Neuron (in vitro differentiated cells): ENCODE measurements around the gene PTPRU.

Experiments used
- H2AFZ ChIP-seq: one replicate; pipeline ENCODE4 v1.6.1; 2013; ENCODE audit warnings: low read depth, mild to moderate bottlenecking, inconsistent platforms, low read length, moderate library complexity
- H3K27me3 ChIP-seq: one replicate; pipeline ENCODE4 v1.6.1; 2013; ENCODE audit warnings: low read length; ENCODE audit not compliant: insufficient read depth
- H3K36me3 ChIP-seq: one replicate; pipeline ENCODE4 v1.6.1; 2013; ENCODE audit warnings: low read length; ENCODE audit not compliant: insufficient read depth
- H3K4me1 ChIP-seq: one replicate; pipeline ENCODE4 v1.6.1; 2013; ENCODE audit warnings: low read length; ENCODE audit not compliant: insufficient read depth
- H3K4me3 ChIP-seq: 2 replicates; pipeline ENCODE4 v1.5.1; 2013; ENCODE audit warnings: mild to moderate bottlenecking, low read length, moderate library complexity
- H3K9me3 ChIP-seq: one replicate; pipeline ENCODE4 v1.6.1; 2013; ENCODE audit warnings: low read length

Gene PTPRU

DNA sequence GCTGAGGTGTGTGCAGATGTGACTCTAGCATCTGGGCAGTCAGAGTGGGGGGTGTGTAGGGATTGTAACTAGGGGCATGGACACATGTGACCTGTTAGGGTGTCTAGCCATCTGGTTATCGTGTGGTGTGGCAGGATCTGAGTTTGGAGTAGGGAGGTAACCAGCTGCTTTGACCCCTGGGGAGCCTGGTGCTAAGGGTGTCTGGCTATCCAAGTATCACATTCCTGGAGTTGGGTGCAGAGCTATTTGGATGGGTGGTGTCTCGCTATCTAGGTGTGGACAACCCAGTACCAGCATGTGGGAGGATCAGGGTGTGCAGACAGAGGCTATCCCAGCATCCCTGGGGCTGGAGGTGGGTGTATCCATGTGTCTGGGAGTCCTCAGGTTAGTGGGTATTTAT, 4.7 kb downstream of the PTPRU start:
- Histone ChIP-seq H2AFZ (no peak overlapping the region), H3K4me1 (peaks cover 21% of the 10 kb centered on the region), H3K27me3 (peaks cover 40% of the 10 kb centered on the region), H3K4me3 (no peak overlapping the region), H3K9me3 (no peaks in the 10 kb centered on the region), H3K36me3 (no peaks in the 10 kb centered on the region)

DNA sequence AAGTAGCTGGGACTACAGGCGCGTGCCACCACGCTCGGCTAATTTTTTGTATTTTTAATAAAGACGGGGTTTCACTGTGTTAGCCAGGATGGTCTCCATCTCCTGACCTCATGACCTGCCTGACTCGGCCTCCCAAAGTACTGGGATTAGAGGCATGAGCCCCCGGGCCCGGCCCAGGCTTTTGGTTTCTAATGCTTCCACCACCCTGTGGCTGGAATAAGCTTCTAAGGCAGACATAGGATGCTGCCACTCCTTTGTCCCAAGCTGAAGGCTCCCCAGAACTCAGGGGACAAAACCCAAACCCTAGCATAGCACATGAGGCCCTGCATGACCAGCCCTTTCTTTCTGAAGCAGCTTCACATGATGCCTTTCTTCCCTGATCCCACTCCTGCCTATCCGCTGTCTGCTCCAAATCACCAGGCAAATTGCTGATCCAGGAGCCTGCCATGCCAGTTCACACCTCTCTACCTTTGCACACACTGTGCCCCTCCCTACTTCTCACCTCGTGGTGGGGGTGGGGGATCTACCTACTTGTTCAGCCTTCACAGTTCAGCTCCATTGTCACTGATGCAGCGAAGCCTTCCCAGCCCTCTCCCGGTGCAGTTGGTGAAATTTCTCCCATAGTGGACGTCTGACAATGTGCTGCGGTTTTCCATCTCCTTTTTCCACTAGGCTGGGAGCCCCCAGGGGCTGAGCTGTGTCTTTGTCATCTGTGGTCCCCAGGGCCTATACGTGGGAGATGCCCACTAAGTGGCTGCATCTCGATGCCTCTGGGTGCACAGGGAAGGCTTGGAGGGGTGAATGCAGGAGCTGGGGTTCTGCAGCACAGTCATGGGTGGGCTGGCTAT, 6.9 kb downstream of the PTPRU start:
- no peaks in the 10 kb centered on the region for H3K9me3 ChIP-seq
- no peaks in the 10 kb centered on the region for H3K36me3 ChIP-seq
- peaks cover 26% of the 10 kb centered on the region for H3K27me3 ChIP-seq
- no peak overlapping the region for H2AFZ ChIP-seq
- H3K4me1 ChIP-seq: peaks cover 7% of the 10 kb centered on the region
- H3K4me3 ChIP-seq: no peak overlapping the region

DNA sequence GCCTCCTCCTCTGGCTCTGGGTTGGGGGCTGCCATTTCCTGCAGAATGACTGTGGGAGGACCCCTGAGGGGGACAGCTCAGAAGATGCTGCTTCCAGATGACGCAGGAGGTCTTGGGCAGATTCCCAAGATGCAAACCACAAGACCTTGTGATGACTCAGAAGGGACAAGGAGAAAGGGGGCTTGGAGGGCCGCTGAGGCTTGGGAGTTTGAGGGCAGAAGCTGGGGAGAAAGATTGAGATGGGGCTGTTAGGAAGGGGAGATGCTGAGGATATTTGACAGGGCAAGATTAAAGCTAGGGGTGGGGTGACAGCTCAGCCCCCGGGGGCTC, 7.5 kb downstream of the PTPRU start:
- H2AFZ ChIP-seq: no peak overlapping the region
- no peaks in the 10 kb centered on the region for H3K36me3 ChIP-seq
- peaks cover 8% of the 10 kb centered on the region for H3K4me1 ChIP-seq
- no peak overlapping the region for H3K4me3 ChIP-seq
- H3K27me3 ChIP-seq: peaks cover 20% of the 10 kb centered on the region
- H3K9me3 ChIP-seq: no peaks in the 10 kb centered on the region

DNA sequence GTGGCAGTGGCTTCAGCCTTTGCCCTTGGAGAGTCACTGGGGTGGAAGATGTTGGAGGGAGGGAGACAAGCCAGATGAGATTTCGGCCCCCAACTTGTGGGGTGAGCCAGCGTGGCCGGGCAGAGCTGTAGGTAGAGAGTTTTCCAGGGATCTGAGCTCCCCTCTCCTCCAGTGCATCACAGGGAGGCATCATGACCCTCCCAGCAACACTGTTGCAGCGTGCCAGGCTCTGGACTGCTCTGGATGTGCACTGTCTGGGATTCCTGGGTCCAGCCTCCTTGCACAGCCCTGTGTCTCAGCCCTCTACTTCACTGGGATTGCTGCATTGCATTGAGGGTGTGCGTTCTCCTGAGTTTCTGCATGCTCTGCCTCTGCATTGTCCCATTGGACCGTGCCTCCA, 8.9 kb downstream of the PTPRU start:
- H2AFZ ChIP-seq: no peak overlapping the region
- no peak overlapping the region for H3K4me3 ChIP-seq
- no peaks in the 10 kb centered on the region for H3K9me3 ChIP-seq
- peaks cover 13% of the 10 kb centered on the region for H3K4me1 ChIP-seq
- no peaks in the 10 kb centered on the region for H3K36me3 ChIP-seq
- H3K27me3 ChIP-seq: peaks cover 7% of the 10 kb centered on the region

DNA sequence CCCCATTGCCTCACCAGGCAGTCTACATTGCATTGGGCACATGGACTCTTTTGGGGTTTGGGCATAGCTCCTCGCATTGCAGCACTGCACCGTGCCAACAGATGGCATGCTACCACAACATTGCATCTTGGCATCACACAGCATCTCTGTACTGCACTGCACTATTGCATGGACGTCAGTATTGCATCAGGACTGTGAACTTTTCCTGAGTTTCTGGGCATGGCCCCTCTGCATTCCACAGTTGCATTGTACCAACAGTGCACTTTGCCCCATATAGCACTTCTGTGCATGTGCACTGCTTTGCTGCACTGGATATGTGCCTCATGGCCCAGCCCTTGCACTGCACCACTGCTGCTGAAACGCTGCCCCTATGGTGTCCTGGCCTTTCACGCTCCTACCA, 9.6 kb downstream of the PTPRU start:
- peaks cover 5% of the 10 kb centered on the region for H3K27me3 ChIP-seq
- H2AFZ ChIP-seq: no peak overlapping the region
- H3K4me3 ChIP-seq: no peak overlapping the region
- peaks cover 16% of the 10 kb centered on the region for H3K4me1 ChIP-seq
- no peaks in the 10 kb centered on the region for H3K9me3 ChIP-seq
- no peaks in the 10 kb centered on the region for H3K36me3 ChIP-seq

DNA sequence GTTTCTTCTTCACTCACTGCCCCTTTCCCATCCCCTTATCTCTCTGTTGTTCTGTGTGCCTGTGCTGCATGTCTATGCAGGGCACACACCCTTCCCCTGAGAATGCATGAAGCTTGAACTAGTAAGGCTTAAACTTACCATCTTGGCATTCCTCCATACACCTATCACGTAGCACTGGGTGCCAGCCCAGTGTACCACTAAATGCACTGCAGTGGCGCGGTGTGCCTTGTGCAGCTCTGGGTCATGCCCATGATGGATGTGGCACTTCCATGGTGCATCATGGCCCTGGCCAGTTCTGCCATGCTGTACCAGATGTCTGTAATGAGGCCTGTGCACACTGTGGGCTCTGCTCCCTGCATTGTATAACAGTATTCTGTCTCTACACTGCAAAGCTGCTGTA, 10.7 kb downstream of the PTPRU start:
- Histone ChIP-seq H3K4me1 (peaks cover 16% of the 10 kb centered on the region), H3K36me3 (no peaks in the 10 kb centered on the region), H3K9me3 (no peaks in the 10 kb centered on the region), H3K27me3 (peaks cover 5% of the 10 kb centered on the region), H2AFZ (no peak overlapping the region), H3K4me3 (no peak overlapping the region)

DNA sequence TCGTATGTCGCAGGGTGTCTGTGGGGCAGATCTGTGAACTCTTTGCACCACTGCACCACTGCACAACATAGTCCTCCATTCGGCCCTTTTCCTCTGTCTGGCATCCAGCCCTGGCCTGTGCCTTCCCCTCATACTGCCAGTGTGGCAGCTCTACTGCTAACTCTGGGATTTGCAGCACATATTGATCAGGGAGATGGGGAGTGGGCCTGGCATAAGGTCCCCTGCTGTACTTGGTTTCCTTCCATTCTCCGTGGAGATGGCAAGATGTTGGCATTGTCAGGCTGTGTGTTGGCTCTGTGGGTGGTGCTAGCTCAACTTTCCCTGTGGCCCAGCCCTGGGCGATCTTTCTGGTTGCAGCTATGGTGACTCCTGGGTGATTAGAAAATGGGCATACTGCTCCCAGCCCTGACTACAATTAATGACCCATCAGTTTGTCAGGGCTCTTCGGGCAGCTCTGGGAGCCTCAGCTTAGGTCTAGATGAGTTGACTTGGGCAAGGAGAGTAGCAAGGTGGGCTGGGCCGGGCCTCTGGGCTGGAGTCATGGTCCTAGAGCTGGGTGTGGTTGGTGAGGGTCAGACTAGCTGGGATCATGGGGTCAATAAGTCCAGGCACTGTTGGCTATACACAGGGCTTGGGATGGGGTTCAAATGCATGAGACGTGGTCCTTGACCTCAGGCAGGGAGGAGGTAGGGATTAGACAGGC, 11.4 kb downstream of the PTPRU start:
- peaks cover 16% of the 10 kb centered on the region for H3K4me1 ChIP-seq

DNA sequence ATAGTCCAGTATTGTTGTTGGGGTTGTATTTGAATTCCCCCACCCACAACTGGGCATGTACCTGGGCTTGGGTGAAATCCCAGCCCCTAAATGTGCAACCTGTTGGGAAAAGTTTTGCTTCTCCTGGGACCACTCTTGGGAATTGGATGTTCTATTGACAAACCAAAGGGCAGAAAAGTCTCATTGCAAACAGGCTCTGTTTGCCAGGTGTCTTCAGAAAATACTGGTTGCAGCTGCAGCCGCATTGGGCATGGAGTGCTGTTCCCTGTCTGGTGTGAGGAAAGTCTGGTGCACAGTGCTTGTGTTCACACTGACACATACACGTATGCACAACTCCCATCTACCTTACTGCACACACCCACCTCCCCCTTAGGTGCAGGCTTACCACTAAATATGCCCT, 12.1 kb downstream of the PTPRU start:
- H3K4me3 ChIP-seq: no peak overlapping the region
- no peak overlapping the region for H2AFZ ChIP-seq
- no peaks in the 10 kb centered on the region for H3K9me3 ChIP-seq
- H3K36me3 ChIP-seq: no peaks in the 10 kb centered on the region
- peaks cover 2% of the 10 kb centered on the region for H3K27me3 ChIP-seq
- peaks cover 16% of the 10 kb centered on the region for H3K4me1 ChIP-seq

More for the DNA sequence above, 11.4 kb downstream of the PTPRU start:
- H2AFZ ChIP-seq: no peak overlapping the region
- H3K9me3 ChIP-seq: no peaks in the 10 kb centered on the region
- H3K36me3 ChIP-seq: no peaks in the 10 kb centered on the region
- no peak overlapping the region for H3K4me3 ChIP-seq
- H3K27me3 ChIP-seq: peaks cover 5% of the 10 kb centered on the region

DNA sequence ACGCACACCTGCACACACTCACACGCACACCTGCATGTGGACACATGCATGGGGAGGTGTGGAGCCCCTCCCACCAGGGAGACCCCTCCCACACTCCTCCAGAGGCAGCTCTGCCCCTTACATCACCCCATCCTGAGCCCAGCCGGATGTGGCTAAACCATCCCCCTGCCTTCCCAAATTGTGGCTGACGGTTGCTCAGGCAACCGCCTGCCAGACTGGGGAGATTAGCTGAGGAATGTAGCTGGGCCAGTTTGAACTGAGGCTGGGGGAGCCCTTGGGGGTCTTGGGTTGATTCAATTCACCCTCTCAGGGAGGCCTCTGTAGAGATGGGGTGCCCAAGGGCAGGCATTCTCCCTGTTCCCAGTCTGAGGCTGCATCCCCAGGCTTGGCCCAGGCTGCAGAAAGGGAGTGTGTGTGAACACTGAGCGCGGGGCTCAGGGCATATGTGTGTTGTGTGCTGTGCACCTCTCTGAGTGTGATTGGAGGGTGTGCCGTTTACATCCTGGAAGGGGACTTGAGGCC, 12.9 kb downstream of the PTPRU start:
- Histone ChIP-seq H3K4me3 (no peak overlapping the region), H3K4me1 (peaks cover 16% of the 10 kb centered on the region), H3K9me3 (no peaks in the 10 kb centered on the region), H3K27me3 (no peaks in the 10 kb centered on the region), H2AFZ (no peak overlapping the region), H3K36me3 (no peaks in the 10 kb centered on the region)

DNA sequence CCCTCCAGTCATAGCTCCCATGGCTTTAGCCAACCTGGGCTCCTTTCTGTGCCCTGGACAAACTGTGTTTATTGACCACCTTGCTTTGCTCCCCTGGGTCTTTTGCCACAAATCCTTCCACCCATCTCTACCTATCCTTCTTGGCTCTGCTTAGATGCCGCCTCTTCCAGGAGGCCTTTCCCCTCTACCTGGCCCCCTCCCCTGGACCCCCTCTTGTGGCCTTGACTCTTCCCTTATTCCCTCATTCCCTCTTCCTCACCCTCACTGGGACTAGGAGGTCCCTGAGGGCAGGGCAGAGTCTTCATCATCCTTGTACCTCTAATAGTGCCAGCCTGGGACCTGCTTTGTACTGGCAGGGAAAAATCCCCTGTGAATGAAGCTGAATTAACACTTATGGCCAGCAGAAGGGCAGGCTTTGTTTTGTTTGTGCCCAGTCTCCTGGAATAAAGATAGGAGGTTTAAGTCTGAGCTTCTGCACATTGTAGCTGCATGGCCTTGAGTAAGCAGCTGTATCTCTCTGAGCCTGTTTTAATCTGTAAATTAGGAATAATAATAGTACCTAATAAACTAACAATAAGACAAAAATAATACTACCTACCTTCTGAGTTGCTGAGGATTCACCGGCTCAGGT, 13.7 kb downstream of the PTPRU start:
- H3K36me3 ChIP-seq: no peaks in the 10 kb centered on the region
- no peak overlapping the region for H2AFZ ChIP-seq
- no peaks in the 10 kb centered on the region for H3K27me3 ChIP-seq
- peaks cover 16% of the 10 kb centered on the region for H3K4me1 ChIP-seq
- no peak overlapping the region for H3K4me3 ChIP-seq
- no peaks in the 10 kb centered on the region for H3K9me3 ChIP-seq

DNA sequence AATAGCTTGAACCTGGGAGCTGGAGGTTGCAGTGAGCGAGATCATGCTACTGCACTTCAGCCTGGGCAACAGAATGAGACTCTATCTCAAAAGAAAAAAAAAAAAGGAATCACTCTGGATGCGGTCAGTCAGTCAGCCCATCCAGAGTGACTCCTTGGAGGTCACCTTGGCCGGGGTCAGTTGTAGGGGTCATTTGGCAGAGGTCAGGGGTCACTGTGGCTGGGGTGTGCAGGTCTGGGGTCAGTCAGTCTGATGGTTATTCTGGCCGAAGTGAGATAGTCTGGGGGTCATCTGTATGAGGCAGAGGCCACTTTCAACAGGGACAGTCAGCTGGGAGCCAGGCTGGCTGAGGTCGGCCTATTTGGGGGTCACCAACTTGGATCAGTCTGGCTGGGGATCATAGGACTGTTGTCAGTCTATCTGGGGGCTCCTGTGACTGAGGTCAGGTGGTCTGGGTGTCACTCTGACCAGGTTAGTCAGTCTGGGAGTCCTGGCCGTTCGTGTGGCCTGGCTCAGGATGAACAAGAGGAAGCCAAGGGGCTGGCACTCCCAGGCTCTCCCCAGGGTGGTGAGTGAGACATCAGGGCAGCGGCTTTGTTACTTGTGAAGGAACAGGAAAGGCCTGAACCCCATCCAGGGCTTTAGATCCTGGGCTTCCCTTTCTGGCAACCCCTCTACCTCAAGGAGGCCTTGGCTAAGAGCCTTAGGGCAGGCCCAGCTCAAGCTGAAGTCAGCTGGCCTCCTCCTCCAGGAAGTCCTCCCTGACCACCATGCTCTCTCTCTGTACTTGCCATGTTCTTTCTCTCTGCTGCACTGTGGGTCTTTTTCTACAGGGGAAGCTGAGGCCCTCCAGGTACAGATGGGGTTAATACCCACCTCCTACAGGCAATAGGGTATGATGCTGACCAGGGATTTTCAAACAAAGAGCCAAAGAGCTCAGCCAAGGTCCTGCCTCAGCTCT, 15.1 kb downstream of the PTPRU start:
- H3K27me3 ChIP-seq: no peaks in the 10 kb centered on the region
- H3K9me3 ChIP-seq: no peaks in the 10 kb centered on the region
- no peak overlapping the region for H2AFZ ChIP-seq
- H3K4me1 ChIP-seq: peaks cover 18% of the 10 kb centered on the region
- H3K36me3 ChIP-seq: no peaks in the 10 kb centered on the region
- H3K4me3 ChIP-seq: no peak overlapping the region

DNA sequence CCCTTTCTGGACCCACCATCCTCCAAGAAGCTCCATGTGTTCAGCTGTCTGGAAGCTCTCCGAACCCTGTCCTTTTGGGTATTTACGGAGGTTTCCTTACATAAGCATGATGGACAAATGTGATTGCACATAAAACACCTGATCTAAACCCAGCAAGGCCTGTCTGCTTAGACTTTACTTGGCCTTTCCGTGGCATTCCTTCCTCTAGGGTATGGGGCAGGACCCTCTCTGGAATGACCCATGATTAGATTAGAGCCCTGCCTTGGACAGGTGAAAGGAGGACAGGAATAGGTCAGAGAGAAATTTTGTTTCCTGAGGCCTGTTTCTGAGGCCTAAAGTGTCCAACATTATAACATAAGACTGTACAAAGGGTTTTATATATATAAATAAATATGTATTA, 16.9 kb downstream of the PTPRU start:
- H3K27me3 ChIP-seq: no peaks in the 10 kb centered on the region
- no peaks in the 10 kb centered on the region for H3K9me3 ChIP-seq
- no peaks in the 10 kb centered on the region for H3K36me3 ChIP-seq
- peaks cover 26% of the 10 kb centered on the region for H3K4me1 ChIP-seq
- no peak overlapping the region for H3K4me3 ChIP-seq
- no peak overlapping the region for H2AFZ ChIP-seq
